HCT116 (cell line): ENCODE data around the gene SDK1. TPM values are rescaled to one million over a fixed set of nuclear protein-coding genes. Genes with fewer than 3 reads are reported as not detected.

Experiments used
- ATAC-seq: fragments of 200-7000 bp; cut with Tn5 transposase; 2 replicates; pipeline ENCODE4 v1.9.1; 2020; ENCODE audit warnings: mild to moderate bottlenecking, moderate library complexity
- BruUV-seq: library from RNA; stranded (reverse); fragments of 400-500 nt; replicated peaks from 2 replicates; lab custom pipeline; 2021; lab: Mats Ljungman, UMichigan
- CTCF ChIA-PET: fragments of 300-600 bp; sonication (Branson Sonifier 250); formaldehyde crosslinking; loops from one replicate; lab custom pipeline; 2021; ENCODE audit warnings: antibody characterized with exemption; lab: Charles Lee
- POLR2A ChIA-PET: fragments of 300-600, 350-600 bp; sonication (Branson Sonifier 250); formaldehyde crosslinking; loops from one replicate; lab custom pipeline; 2021; ENCODE audit warnings: antibody characterized with exemption; lab: Charles Lee
- RAD21 ChIA-PET, 2 experiments: fragments of 300-600 bp; sonication (Branson Sonifier 250); formaldehyde crosslinking; loops; one replicate each; lab custom pipeline; 2023; ENCODE audit warnings: low total read pairs in 2 of 2; ENCODE audit not compliant: uncharacterized antibody in 2 of 2, unreplicated experiment in 2 of 2, low non-redundant PET in 1 of 2; lab: Charles Lee
- DNase-seq: peaks from one replicate; pipeline ENCODE4 v3.0.0-alpha.2; 2010; ENCODE audit warnings: low read depth, low spot score
- H2AFZ ChIP-seq: fragments of 200-600 bp; shearing (Covaris generic), sonication (generic); 2 replicates; pipeline ENCODE4 v1.6.1; 2017; ENCODE audit warnings: low read depth, mixed run types, mixed read lengths, antibody characterized with exemption, low read length; ENCODE audit not compliant: poor library complexity, severe bottlenecking
- H3K27ac ChIP-seq: 2 replicates; pipeline ENCODE4 v1.5.1; 2012; ENCODE audit warnings: low read depth, low read length
- H3K27me3 ChIP-seq: fragments of 200-600 bp; sonication (generic); 2 replicates; pipeline ENCODE4 v1.6.1; 2016; ENCODE audit warnings: mixed run types, low read length, mixed read lengths; ENCODE audit not compliant: insufficient read depth
- H3K36me3 ChIP-seq, 2 experiments: fragments of 200-500 bp in 1 of 2; fragments of 200-600 bp in 1 of 2; sonication (Bioruptor generic) in 1 of 2; sonication (generic) in 1 of 2; 2 replicates each; pipeline versions ENCODE4 v1.5.1 to v1.6.1; 2014 to 2016; ENCODE audit warnings: low read length in 2 of 2, inconsistent platforms in 1 of 2, mixed read lengths in 1 of 2, mixed run types in 1 of 2; ENCODE audit not compliant: insufficient read depth in 2 of 2, control insufficient read depth in 1 of 2
- H3K4me1 ChIP-seq, 2 experiments: fragments of 200-600 bp in 1 of 2; sonication (generic) in 1 of 2; 2 replicates each; pipeline versions ENCODE4 v1.5.1 to v1.6.1; 2012 to 2017; ENCODE audit warnings: low read length in 2 of 2, inconsistent platforms in 1 of 2, mild to moderate bottlenecking in 1 of 2, mixed read lengths in 1 of 2, mixed run types in 1 of 2, moderate library complexity in 1 of 2; ENCODE audit not compliant: insufficient read depth in 2 of 2, control insufficient read depth in 1 of 2
- H3K4me2 ChIP-seq: fragments of 200-600 bp; sonication (generic); 2 replicates; pipeline ENCODE4 v1.6.1; 2017; ENCODE audit warnings: mixed run types, low read length, mixed read lengths
- H3K4me3 ChIP-seq, 2 experiments: fragments of 200-600 bp in 1 of 2; sonication (generic) in 1 of 2; replicated peaks in 1 of 2; 2 replicates each; pipeline ENCODE4 v1.5.1; 2011 to 2016; ENCODE audit warnings: low read length in 2 of 2, control low read depth in 1 of 2, low read depth in 1 of 2, mild to moderate bottlenecking in 1 of 2, mixed read lengths in 1 of 2, mixed run types in 1 of 2
- H3K79me2 ChIP-seq: fragments of 200-600 bp; sonication (generic); 2 replicates; pipeline ENCODE4 v1.6.1; 2017; ENCODE audit warnings: mild to moderate bottlenecking, mixed run types, low read length, moderate library complexity, mixed read lengths; ENCODE audit not compliant: insufficient read depth
- H3K9ac ChIP-seq: fragments of 200-600 bp; sonication (generic); 2 replicates; pipeline ENCODE4 v1.6.1; 2016; ENCODE audit warnings: low read length, mixed read lengths
- H3K9me2 ChIP-seq: fragments of 200-600 bp; sonication (generic), shearing (Covaris generic); 2 replicates; pipeline ENCODE4 v1.6.1; 2017; ENCODE audit warnings: mixed run types, mild to moderate bottlenecking, moderate library complexity; ENCODE audit not compliant: insufficient read depth
- H3K9me3 ChIP-seq, 2 experiments: fragments of 200-500 bp in 1 of 2; fragments of 200-600 bp in 1 of 2; sonication (Bioruptor generic) in 1 of 2; sonication (generic) in 1 of 2; 2 replicates each; pipeline ENCODE4 v1.6.1; 2014 to 2017; ENCODE audit warnings: low read length in 2 of 2, mixed read lengths in 2 of 2, inconsistent platforms in 1 of 2, low read depth in 1 of 2, mild to moderate bottlenecking in 1 of 2, mixed run types in 1 of 2, moderate library complexity in 1 of 2; ENCODE audit not compliant: control insufficient read depth in 1 of 2, insufficient read depth in 1 of 2
- H4K20me1 ChIP-seq: fragments of 200-600 bp; sonication (generic), shearing (Covaris generic); 2 replicates; pipeline ENCODE4 v1.6.1; 2017; ENCODE audit warnings: mixed run types, mild to moderate bottlenecking, moderate library complexity; ENCODE audit not compliant: insufficient read depth
- CBX3 ChIP-seq: IDR thresholded peaks from 2 replicates; pipeline ENCODE4 v1.6.1; 2012; ENCODE audit warnings: low read depth
- CEBPB ChIP-seq: IDR thresholded peaks from 2 replicates; pipeline ENCODE4 v1.6.1; 2012; ENCODE audit warnings: low read depth
- ELF1 ChIP-seq: IDR thresholded peaks from 2 replicates; pipeline ENCODE4 v1.6.1; 2012; ENCODE audit warnings: low read depth, borderline replicate concordance
- EZH2 ChIP-seq: fragments of 200-600 bp; sonication (generic); IDR thresholded peaks from 2 replicates; pipeline ENCODE4 v1.6.1; 2017; ENCODE audit warnings: antibody characterized with exemption, mixed run types
- EZH2phosphoT487 ChIP-seq: fragments of 200-600 bp; IDR thresholded peaks from 2 replicates; pipeline ENCODE4 v1.6.1; 2018; ENCODE audit warnings: antibody characterized with exemption, borderline replicate concordance
- FOSL1 ChIP-seq: IDR thresholded peaks from 2 replicates; pipeline ENCODE4 v1.6.1; 2012; ENCODE audit warnings: low read depth
- JUND ChIP-seq: IDR thresholded peaks from 2 replicates; pipeline ENCODE4 v1.6.1; 2012
- MAX ChIP-seq: IDR thresholded peaks from 2 replicates; pipeline ENCODE4 v1.6.1; 2012
- REST ChIP-seq: IDR thresholded peaks from 2 replicates; pipeline ENCODE4 v1.6.1; 2012; ENCODE audit warnings: low read depth
- SP1 ChIP-seq: IDR thresholded peaks from 2 replicates; pipeline ENCODE4 v1.6.1; 2012; ENCODE audit warnings: low read depth
- SRF ChIP-seq: IDR thresholded peaks from 2 replicates; pipeline ENCODE4 v1.6.1; 2012; ENCODE audit warnings: low read depth
- ZFX ChIP-seq: fragments of 450-650 bp; IDR thresholded peaks from 2 replicates; pipeline ENCODE4 v1.6.1; 2017
- ZNF274 ChIP-seq: fragments of 200-500 bp; sonication (Bioruptor generic); IDR thresholded peaks from 2 replicates; pipeline ENCODE4 v1.6.1; 2014; ENCODE audit warnings: mild to moderate bottlenecking, low read depth, low read length, inconsistent platforms
- intact Hi-C: fragments of 100-400 bp; cut with micrococcal nuclease; formaldehyde crosslinking; loops from 2 replicates; pipeline ENCODE4 v1.10.0; 2022
- total RNA-seq: library from RNA; stranded (reverse); gene quantifications from one replicate; pipeline ENCODE4 v1.2.1, GENCODE V29; 2021; ENCODE audit not compliant: unreplicated experiment
- TF ChIP-seq, protein P1 (sequence below): IDR thresholded peaks from 2 replicates; pipeline ENCODE4 v1.6.1; 2012

The SDK1 gene
- total RNA-seq, 1 experiment from 2014 or later = 0.05 TPM

- Histone ChIP-seq H3K4me1 (no peaks in the 10 kb centered on the region), H2AFZ (no peak overlapping the region), H3K9me3 (peaks cover 0 to 12% of the 10 kb centered on the region in 2 experiments; a peak in 1 of 4 replicates), H3K27me3 (peaks cover 4% of the 10 kb centered on the region; the same call in 1 of the 2 replicates), H3K9ac (no peak overlapping the region), H3K4me3 (no peak overlapping the region), H4K20me1 (no peaks in the 10 kb centered on the region), H3K27ac (no peak overlapping the region), H3K4me2 (no peak overlapping the region), H3K36me3 (no peaks in the 10 kb centered on the region), H3K79me2 (no peaks in the 10 kb centered on the region), H3K9me2 (no peaks in the 10 kb centered on the region)
- ChIA-PET CTCF (no interaction called here), POLR2A (no interaction called here), RAD21 (no interaction called here)
- TF ChIP-seq REST = no peak
- TF ChIP-seq CBX3 = no peak
- TF ChIP-seq MAX = no peak
- TF ChIP-seq CEBPB = no peak
- no peak for TF ChIP-seq SP1
- TF ChIP-seq EZH2 = no peak
- no peak for TF ChIP-seq SRF
- no peak for TF ChIP-seq JUND
- no peak for TF ChIP-seq ZNF274
- TF ChIP-seq ZFX = no peak
- TF ChIP-seq EZH2phosphoT487 = no peak
- TF ChIP-seq FOSL1 = no peak
- no peak for TF ChIP-seq ELF1
- TF ChIP-seq, protein P1, sequence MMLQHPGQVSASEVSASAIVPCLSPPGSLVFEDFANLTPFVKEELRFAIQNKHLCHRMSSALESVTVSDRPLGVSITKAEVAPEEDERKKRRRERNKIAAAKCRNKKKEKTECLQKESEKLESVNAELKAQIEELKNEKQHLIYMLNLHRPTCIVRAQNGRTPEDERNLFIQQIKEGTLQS = no peak
- ATAC-seq = no peak
- intact Hi-C loops = no loop called here
- DNase-seq = no peak
- no TSS peak for BruUV-seq
These were observed 996.3 kb downstream of the SDK1 start for GRCh38 chr7:4297165-4297917.
